Activated B cell treated with CpG ODN at 0.5 μM for 24 hours (primary cell): ENCODE measurements around the gene ADAMTS17. TPM values are rescaled to one million over a fixed set of nuclear protein-coding genes. Genes with fewer than 3 reads are reported as not detected.

Source experiments
- ATAC-seq: fragments of 200-7000 bp; cut with Tn5 transposase; one replicate; pipeline ENCODE4 v1.10.0; 2021; ENCODE audit warnings: low read depth, mild to moderate bottlenecking, moderate library complexity
- CTCF ChIA-PET: fragments of 350-600 bp; sonication (Branson Sonifier 250); formaldehyde crosslinking; loops from one replicate; lab custom pipeline; 2021; ENCODE audit warnings: antibody characterized with exemption; lab: Charles Lee
- POLR2A ChIA-PET: fragments of 350-600 bp; sonication (Branson Sonifier 250); formaldehyde crosslinking; loops from one replicate; lab custom pipeline; 2021; ENCODE audit warnings: antibody characterized with exemption; lab: Charles Lee
- DNase-seq: peaks from one replicate; pipeline ENCODE4 v3.0.0; 2022
- H3K27ac Mint-ChIP-seq: one replicate; pipeline ENCODE4 v1.8.0; 2020; ENCODE audit warnings: mixed read lengths
- H3K27me3 Mint-ChIP-seq: one replicate; pipeline ENCODE4 v1.8.0; 2021; ENCODE audit warnings: mixed read lengths
- H3K36me3 Mint-ChIP-seq: one replicate; pipeline ENCODE4 v1.8.0; 2021; ENCODE audit warnings: low read depth, mixed read lengths
- H3K4me1 Mint-ChIP-seq: one replicate; pipeline ENCODE4 v1.8.0; 2021; ENCODE audit warnings: mixed read lengths
- H3K4me3 Mint-ChIP-seq: one replicate; pipeline ENCODE4 v1.8.0; 2020; ENCODE audit warnings: mild to moderate bottlenecking, mixed read lengths
- H3K9me3 Mint-ChIP-seq: one replicate; pipeline ENCODE4 v1.8.0; 2020; ENCODE audit warnings: mixed read lengths
- CTCF ChIP-seq: fragments of 200-600 bp; IDR thresholded peaks from one replicate; pipeline ENCODE4 v1.8.0; 2022; ENCODE audit warnings: antibody characterized with exemption, mild to moderate bottlenecking
- intact Hi-C: fragments of 100-400 bp; cut with micrococcal nuclease; formaldehyde crosslinking; loops from one replicate; pipeline ENCODE4 v1.15.1; 2024
- total RNA-seq: library from RNA; stranded (reverse); gene quantifications from 2 replicates; pipeline ENCODE4 v1.2.3, GENCODE V29; 2022

The ADAMTS17 gene
- total RNA-seq, 1 donor from 2014 or later = 1.6 TPM

- Mint-ChIP-seq H3K27me3 (no peaks in the 10 kb centered on the region), H3K36me3 (no peaks in the 10 kb centered on the region), H3K4me1 (no peaks in the 10 kb centered on the region), H3K4me3 (no peak overlapping the region), H3K9me3 (no peaks in the 10 kb centered on the region), H3K27ac (no peak overlapping the region)
- TF ChIP-seq CTCF = no peak
- ChIA-PET CTCF (no interaction called here), POLR2A (no interaction called here)
- intact Hi-C loops = no loop called here
- DNase-seq (no peak), ATAC-seq (no peak)
These were observed 129.6 kb downstream of the ADAMTS17 start for GRCh38 chr15:100211855-100212850.

GRCh38 chr15:100210338-100210737 is 131.4 kb downstream of the ADAMTS17 start:
- H3K4me1 Mint-ChIP-seq = no peaks in the 10 kb centered on the region
- no peak for DNase-seq
- CTCF ChIA-PET = no interaction called here
- ATAC-seq = no peak
- H3K4me3 Mint-ChIP-seq = no peak overlapping the region
- H3K36me3 Mint-ChIP-seq = no peaks in the 10 kb centered on the region
- H3K27ac Mint-ChIP-seq = no peak overlapping the region
- intact Hi-C loops = no loop called here
- no peaks in the 10 kb centered on the region for H3K27me3 Mint-ChIP-seq
- H3K9me3 Mint-ChIP-seq = no peaks in the 10 kb centered on the region
- POLR2A ChIA-PET = no interaction called here
- no peak for TF ChIP-seq CTCF

DNA sequence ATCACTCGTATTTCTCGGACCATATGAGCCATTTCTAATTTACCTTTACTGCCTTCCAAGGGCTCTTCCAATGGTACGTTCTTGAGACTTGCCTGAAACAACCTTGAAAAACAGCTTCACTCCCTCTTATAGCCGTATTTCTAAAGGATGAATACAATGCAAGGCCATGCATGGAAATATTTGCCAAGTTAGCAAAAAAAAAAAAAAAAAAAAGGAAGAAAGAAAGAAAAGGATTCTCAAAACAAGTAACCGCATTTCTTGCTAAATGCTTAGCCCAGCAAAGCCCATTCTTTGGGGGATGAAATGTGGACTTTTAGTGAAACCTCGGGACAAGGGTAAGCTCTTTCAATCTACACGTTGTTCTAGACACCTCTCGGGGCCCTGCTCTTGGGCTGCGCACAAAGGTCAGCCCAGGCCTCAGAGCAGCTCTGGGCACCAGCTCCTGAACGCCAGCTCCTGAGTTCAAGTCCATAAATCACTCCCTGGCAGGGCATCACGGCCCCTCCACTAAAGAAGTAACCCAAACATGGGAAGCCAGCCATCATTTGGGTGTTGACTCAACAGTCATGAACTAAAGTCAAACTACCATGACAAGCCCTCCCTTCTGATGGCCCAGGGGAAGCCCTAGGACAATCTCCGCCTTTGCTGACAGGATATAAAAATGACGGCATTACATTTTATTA is 132.7 kb downstream of the ADAMTS17 start:
- DNase-seq = no peak
- no peaks in the 10 kb centered on the region for H3K27me3 Mint-ChIP-seq
- H3K27ac Mint-ChIP-seq = no peak overlapping the region
- ChIA-PET POLR2A (no interaction called here), CTCF (no interaction called here)
- H3K4me3 Mint-ChIP-seq = no peak overlapping the region
- H3K36me3 Mint-ChIP-seq = no peaks in the 10 kb centered on the region
- no peaks in the 10 kb centered on the region for H3K9me3 Mint-ChIP-seq
- H3K4me1 Mint-ChIP-seq = no peaks in the 10 kb centered on the region
- no peak for ATAC-seq
- intact Hi-C loops = no loop called here
- TF ChIP-seq CTCF = no peak

GRCh38 chr15:100207053-100207452 is 134.7 kb downstream of the ADAMTS17 start:
- ATAC-seq = no peak
- POLR2A ChIA-PET = no interaction called here
- TF ChIP-seq CTCF = no peak

GRCh38 chr15:100206643-100207042 is 135.1 kb downstream of the ADAMTS17 start:
- intact Hi-C loops = no loop called here
- DNase-seq (no peak), ATAC-seq (no peak)
- H3K27me3 Mint-ChIP-seq = peaks cover 11% of the 10 kb centered on the region
- H3K9me3 Mint-ChIP-seq = no peaks in the 10 kb centered on the region
- H3K4me3 Mint-ChIP-seq = no peak overlapping the region
- H3K4me1 Mint-ChIP-seq = peaks cover 4% of the 10 kb centered on the region
- no peak overlapping the region for H3K27ac Mint-ChIP-seq
- POLR2A ChIA-PET = no interaction called here
- no peaks in the 10 kb centered on the region for H3K36me3 Mint-ChIP-seq
- CTCF ChIA-PET = no interaction called here
- no peak for TF ChIP-seq CTCF

More at GRCh38 chr15:100207053-100207452, 134.7 kb downstream of the ADAMTS17 start:
- intact Hi-C loops = no loop called here
- H3K9me3 Mint-ChIP-seq = no peaks in the 10 kb centered on the region
- H3K4me1 Mint-ChIP-seq = no peaks in the 10 kb centered on the region
- H3K4me3 Mint-ChIP-seq = no peak overlapping the region
- H3K27me3 Mint-ChIP-seq = peaks cover 7% of the 10 kb centered on the region
- DNase-seq = no peak
- no peaks in the 10 kb centered on the region for H3K36me3 Mint-ChIP-seq
- CTCF ChIA-PET = no interaction called here
- no peak overlapping the region for H3K27ac Mint-ChIP-seq
